Colonic mucosa (tissue), 4 donors: ENCODE results near the gene OLFML2A. TPM values are rescaled to one million over a fixed set of nuclear protein-coding genes. Genes with fewer than 3 reads are reported as not detected.

Source experiments
- DNase-seq: peaks from one replicate; pipeline ENCODE4 v3.0.0-alpha.2; 2020
- H3K27ac ChIP-seq: fragments of 200-600 bp; one replicate; pipeline ENCODE4 v1.8.0; 2021
- H3K27me3 ChIP-seq: fragments of 200-600 bp; one replicate; pipeline ENCODE4 v1.8.0; 2021
- H3K36me3 ChIP-seq: fragments of 200-600 bp; one replicate; pipeline ENCODE4 v1.8.0; 2021
- H3K4me1 ChIP-seq: fragments of 200-600 bp; one replicate; pipeline ENCODE4 v1.8.0; 2021; ENCODE audit warnings: mild to moderate bottlenecking
- H3K4me3 ChIP-seq: fragments of 200-600 bp; one replicate; pipeline ENCODE4 v1.8.0; 2021
- H3K9ac ChIP-seq, 2 donors: one replicate each; pipeline ENCODE4 v1.7.0; 2013; ENCODE audit warnings: control low read depth in 2 of 2, low read depth in 2 of 2, low read length in 2 of 2
- H3K9me3 ChIP-seq: fragments of 200-600 bp; one replicate; pipeline ENCODE4 v1.8.0; 2021
- CTCF ChIP-seq: fragments of 200-600 bp; IDR thresholded peaks from one replicate; pipeline ENCODE4 v1.8.0; 2022; ENCODE audit warnings: antibody characterized with exemption, mild to moderate bottlenecking
- intact Hi-C: fragments of 100-400 bp; cut with DNase I; formaldehyde crosslinking; loops from one replicate; pipeline ENCODE4 v1.14.1; 2022
- total RNA-seq, 2 donors: library from RNA; stranded (reverse); fragmentation: NEBNext Ultra II Directional in 1 of 2; extraction: Animal tissue kit (Norgen Biotek cat#: 25700) in 1 of 2; gene quantifications; one replicate each; pipeline ENCODE4 v1.2.1, GENCODE V29; 2021
- donor health status: healthy.
- donor health status: DM: no; HTN: no; CAD: no.
- donor health status: DM: no; HTN: no; CAD: no.

The OLFML2A gene
- total RNA-seq, 2 donors from 2014 or later: 2.9 to 12.1 TPM

GRCh38 chr9:124747065-124747464 is 29.9 kb upstream of the OLFML2A start:
- H3K4me3 ChIP-seq: no peak overlapping the region
- intact Hi-C loops: no loop called here
- no peak for DNase-seq
- H3K4me1 ChIP-seq: no peaks in the 10 kb centered on the region
- H3K27me3 ChIP-seq: no peaks in the 10 kb centered on the region
- H3K9ac ChIP-seq: no peak overlapping the region
- H3K27ac ChIP-seq: no peak overlapping the region
- no peak for TF ChIP-seq CTCF
- H3K9me3 ChIP-seq: no peaks in the 10 kb centered on the region
- no peaks in the 10 kb centered on the region for H3K36me3 ChIP-seq

- H3K4me1 ChIP-seq: no peaks in the 10 kb centered on the region
- H3K4me3 ChIP-seq: no peak overlapping the region
- intact Hi-C loops: no loop called here
- H3K9me3 ChIP-seq: no peaks in the 10 kb centered on the region
- H3K9ac ChIP-seq: no peak overlapping the region
- no peak for TF ChIP-seq CTCF
- no peak overlapping the region for H3K27ac ChIP-seq
- no peaks in the 10 kb centered on the region for H3K36me3 ChIP-seq
- no peaks in the 10 kb centered on the region for H3K27me3 ChIP-seq
- no peak for DNase-seq
Measured at GRCh38 chr9:124749284-124749683, 27.6 kb upstream of the OLFML2A start.

- no peaks in the 10 kb centered on the region for H3K36me3 ChIP-seq
- no peak for TF ChIP-seq CTCF
- intact Hi-C loops: no loop called here
- H3K4me1 ChIP-seq: no peaks in the 10 kb centered on the region
- H3K27ac ChIP-seq: no peak overlapping the region
- no peak for DNase-seq
- H3K9me3 ChIP-seq: no peaks in the 10 kb centered on the region
- H3K9ac ChIP-seq: no peak overlapping the region
- H3K27me3 ChIP-seq: no peaks in the 10 kb centered on the region
- H3K4me3 ChIP-seq: no peak overlapping the region
Measured at GRCh38 chr9:124749781-124750180, 27.2 kb upstream of the OLFML2A start.

- no peaks in the 10 kb centered on the region for H3K4me1 ChIP-seq
- H3K36me3 ChIP-seq: no peaks in the 10 kb centered on the region
- H3K9me3 ChIP-seq: no peaks in the 10 kb centered on the region
- intact Hi-C loops: no loop called here
- no peak for TF ChIP-seq CTCF
- no peak for DNase-seq
- H3K27me3 ChIP-seq: no peaks in the 10 kb centered on the region
- no peak overlapping the region for H3K9ac ChIP-seq
- no peak overlapping the region for H3K27ac ChIP-seq
- H3K4me3 ChIP-seq: no peak overlapping the region
Measured at GRCh38 chr9:124752967-124753366, 24.0 kb upstream of the OLFML2A start.

GRCh38 chr9:124754289-124754688 is 22.6 kb upstream of the OLFML2A start:
- Histone ChIP-seq H3K4me3 (no peak overlapping the region), H3K27ac (no peak overlapping the region), H3K9ac (no peak overlapping the region), H3K27me3 (no peaks in the 10 kb centered on the region), H3K9me3 (no peaks in the 10 kb centered on the region), H3K36me3 (no peaks in the 10 kb centered on the region), H3K4me1 (no peaks in the 10 kb centered on the region)
- TF ChIP-seq CTCF: peak; percentile 36
- intact Hi-C loops: no loop called here
- DNase-seq: no peak

- intact Hi-C loops: no loop called here
- Histone ChIP-seq H3K9ac (no peak overlapping the region), H3K27ac (no peak overlapping the region), H3K4me3 (no peak overlapping the region), H3K27me3 (no peaks in the 10 kb centered on the region), H3K4me1 (no peaks in the 10 kb centered on the region), H3K9me3 (no peaks in the 10 kb centered on the region), H3K36me3 (no peaks in the 10 kb centered on the region)
- no peak for TF ChIP-seq CTCF
- DNase-seq: no peak
Measured at GRCh38 chr9:124755061-124755460, 21.9 kb upstream of the OLFML2A start.
